Stomach (tissue), 4 donors: ENCODE measurements around the gene RAI1.

Source experiments
- EP300 ChIP-seq: sonication (generic); formaldehyde crosslinking; IDR thresholded peaks from one replicate; pipeline ENCODE4 v1.6.1; 2017; ENCODE audit warnings: antibody characterized with exemption
- POLR2A ChIP-seq, 4 donors: fragments of 450-650 bp; IDR thresholded peaks; one replicate each; pipeline ENCODE4 v1.6.1; 2016; ENCODE audit warnings: antibody characterized with exemption in 4 of 4, control low read depth in 2 of 4, mild to moderate bottlenecking in 1 of 4, moderate library complexity in 1 of 4
- TF ChIP-seq, protein P1 (sequence below), 7 experiments: fragments of 450-650 bp in 4 of 7; fragments of 200-600 bp in 3 of 7; sonication (generic) in 3 of 7; IDR thresholded peaks; one replicate each; pipeline ENCODE4 v1.5.1; 2016 to 2019; ENCODE audit warnings: antibody characterized with exemption in 7 of 7, control low read depth in 2 of 7, mild to moderate bottlenecking in 1 of 7

- TF ChIP-seq, protein P1, sequence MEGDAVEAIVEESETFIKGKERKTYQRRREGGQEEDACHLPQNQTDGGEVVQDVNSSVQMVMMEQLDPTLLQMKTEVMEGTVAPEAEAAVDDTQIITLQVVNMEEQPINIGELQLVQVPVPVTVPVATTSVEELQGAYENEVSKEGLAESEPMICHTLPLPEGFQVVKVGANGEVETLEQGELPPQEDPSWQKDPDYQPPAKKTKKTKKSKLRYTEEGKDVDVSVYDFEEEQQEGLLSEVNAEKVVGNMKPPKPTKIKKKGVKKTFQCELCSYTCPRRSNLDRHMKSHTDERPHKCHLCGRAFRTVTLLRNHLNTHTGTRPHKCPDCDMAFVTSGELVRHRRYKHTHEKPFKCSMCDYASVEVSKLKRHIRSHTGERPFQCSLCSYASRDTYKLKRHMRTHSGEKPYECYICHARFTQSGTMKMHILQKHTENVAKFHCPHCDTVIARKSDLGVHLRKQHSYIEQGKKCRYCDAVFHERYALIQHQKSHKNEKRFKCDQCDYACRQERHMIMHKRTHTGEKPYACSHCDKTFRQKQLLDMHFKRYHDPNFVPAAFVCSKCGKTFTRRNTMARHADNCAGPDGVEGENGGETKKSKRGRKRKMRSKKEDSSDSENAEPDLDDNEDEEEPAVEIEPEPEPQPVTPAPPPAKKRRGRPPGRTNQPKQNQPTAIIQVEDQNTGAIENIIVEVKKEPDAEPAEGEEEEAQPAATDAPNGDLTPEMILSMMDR (IDR thresholded peaks at IDR 0.05) = peak; percentile 35 to 100 (median 99)
- TF ChIP-seq EP300 (no peak), POLR2A (IDR thresholded peaks at IDR 0.05) (no peak)
These were observed 131.2 kb downstream of the RAI1 start for GRCh38 chr17:17812211-17813054.
